ENCODE measurements around the gene ITIH1.
A peak's percentile ranks its signal among the peaks of the same experiment; 100 is the strongest.

The ITIH1 gene

GRCh38 chr3:52795298-52795900 is 18.0 kb downstream of the ITIH1 start:
- DNase-seq (ENCODE audit: low read depth) = no peak
- no peak overlapping the region for H3K4me3 ChIP-seq (ENCODE audit: low read depth, low read length)
- TF ChIP-seq CTCF (conservative IDR thresholded peaks at IDR 0.05; ENCODE audit: low read depth, low read length) = no peak

- H3K4me3 ChIP-seq (ENCODE audit: low read depth, low read length) = no peak overlapping the region
- no peak for TF ChIP-seq CTCF (conservative IDR thresholded peaks at IDR 0.05; ENCODE audit: low read depth, low read length)
These were observed 19.0 kb downstream of the ITIH1 start for GRCh38 chr3:52796411-52796810.

GRCh38 chr3:52798376-52798977 is 21.1 kb downstream of the ITIH1 start:
- DNase-seq (ENCODE audit: low read depth) = no peak
- no peak overlapping the region for H3K4me3 ChIP-seq (ENCODE audit: low read depth, low read length)
- no peak for TF ChIP-seq CTCF (conservative IDR thresholded peaks at IDR 0.05; ENCODE audit: low read depth, low read length)

More at GRCh38 chr3:52796411-52796810, 19.0 kb downstream of the ITIH1 start:
- no peak for DNase-seq (ENCODE audit: low read depth)

GRCh38 chr3:52798978-52799476 is 21.6 kb downstream of the ITIH1 start:
- H3K4me3 ChIP-seq (ENCODE audit: low read depth, low read length) = no peak overlapping the region
- peak; percentile 19 for DNase-seq (ENCODE audit: low read depth)
- TF ChIP-seq CTCF (conservative IDR thresholded peaks at IDR 0.05; ENCODE audit: low read depth, low read length) = peak; percentile 60

- peak; percentile 45 for DNase-seq (ENCODE audit: low read depth)
- no peak for TF ChIP-seq CTCF (conservative IDR thresholded peaks at IDR 0.05; ENCODE audit: low read depth, low read length)
- H3K4me3 ChIP-seq (ENCODE audit: low read depth, low read length) = no peak overlapping the region
These were observed 22.7 kb downstream of the ITIH1 start for GRCh38 chr3:52800079-52800478.

- H3K4me3 ChIP-seq (ENCODE audit: low read depth, low read length) = no peak overlapping the region
- peak; percentile 32 for DNase-seq (ENCODE audit: low read depth)
- TF ChIP-seq CTCF (conservative IDR thresholded peaks at IDR 0.05; ENCODE audit: low read depth, low read length) = no peak
These were observed 24.4 kb downstream of the ITIH1 start for GRCh38 chr3:52801839-52802238.

Measured in choroid plexus epithelial cell (primary cell).